Activated CD4-positive, alpha-beta memory T cell treated with anti-CD3 and anti-CD28 coated beads, Interleukin-2, amount 10 ng/mL, durations not matched to agents 7 days and 5 days (primary cell): ENCODE results near the gene LRP8. TPM values are rescaled to one million over a fixed set of nuclear protein-coding genes. Genes with fewer than 3 reads are reported as not detected.

Experiments used
- CTCF ChIA-PET: fragments of 350-600 bp; sonication (Branson Sonifier 250); formaldehyde crosslinking; loops from one replicate; lab custom pipeline; 2021; ENCODE audit warnings: antibody characterized with exemption, inconsistent platforms; lab: Charles Lee
- POLR2A ChIA-PET: fragments of 350-600 bp; sonication (Branson Sonifier 250); formaldehyde crosslinking; loops from one replicate; lab custom pipeline; 2021; ENCODE audit warnings: antibody characterized with exemption; lab: Charles Lee
- DNase-seq: peaks from one replicate; pipeline ENCODE4 v3.0.0-alpha.2; 2020
- H3K27ac Mint-ChIP-seq: one replicate; pipeline ENCODE4 v1.8.0; 2021; ENCODE audit warnings: mild to moderate bottlenecking, mixed read lengths
- H3K27me3 Mint-ChIP-seq: one replicate; pipeline ENCODE4 v1.8.0; 2021; ENCODE audit warnings: mixed read lengths
- H3K36me3 Mint-ChIP-seq: one replicate; pipeline ENCODE4 v1.8.0; 2021; ENCODE audit warnings: low read depth, mixed read lengths
- H3K4me1 Mint-ChIP-seq: one replicate; pipeline ENCODE4 v1.8.0; 2021; ENCODE audit warnings: mixed read lengths
- H3K4me3 Mint-ChIP-seq: one replicate; pipeline ENCODE4 v1.8.0; 2021; ENCODE audit warnings: mild to moderate bottlenecking, mixed read lengths
- H3K9me3 Mint-ChIP-seq: one replicate; pipeline ENCODE4 v1.8.0; 2021; ENCODE audit warnings: mixed read lengths
- total RNA-seq, 2 experiments: library from RNA; stranded (reverse); gene quantifications; one replicate each; pipeline ENCODE4 v1.2.3, GENCODE V29; 2021

LRP8 gene
- 10 to 100 TPM; 51.5 to 52.7 TPM for total RNA-seq

DNA sequence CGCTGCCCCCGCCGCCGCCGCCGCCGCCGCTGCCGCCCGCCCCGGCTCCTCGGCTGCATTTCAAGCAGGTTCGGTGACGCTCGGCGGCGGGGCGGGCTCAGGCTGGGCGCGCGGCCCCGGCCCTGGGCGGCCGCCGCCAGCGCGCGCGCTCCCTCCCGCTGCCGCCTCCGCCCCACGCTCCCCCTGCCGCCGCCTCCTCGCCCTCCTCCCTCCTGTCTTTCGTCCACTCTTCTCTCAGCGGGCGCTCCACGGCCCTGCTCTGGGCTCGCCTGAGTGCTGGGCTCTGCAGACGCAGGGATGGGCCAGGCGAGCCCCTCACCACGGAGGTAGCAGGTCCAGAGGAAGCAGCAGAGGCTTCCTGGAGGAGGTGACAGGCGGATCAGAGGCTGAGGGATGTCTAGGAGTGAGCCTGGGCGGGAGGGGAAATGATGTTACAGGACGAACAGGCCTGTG is at the start of gene LRP8:
LRP8 (minus strand) TSS at position 62 of the 453 bp plus-strand sequence. CDS start 158 bp downstream, outside the sequence.
- peaks cover 34% of the 10 kb centered on the region for H3K36me3 Mint-ChIP-seq
- peak within 1 kb of the TSS; percentile 99 for H3K4me3 Mint-ChIP-seq
- POLR2A ChIA-PET: interaction anchor here (2.3 to 4.2 kb wide), 5 partner anchors 33 to 924 kb away, joined by 7 to 42 read pairs (median 30); partner anchors contain the start of genes ORC1 and PRPF38A
- H3K27ac Mint-ChIP-seq: peak within 1 kb of the TSS; percentile 96
- H3K9me3 Mint-ChIP-seq: no peaks in the 10 kb centered on the region
- peak; percentile 85 for DNase-seq
- CTCF ChIA-PET: interaction anchor here (2.4 kb wide), 1 partner anchor 40 kb away, joined by 10 read pairs; no protein-coding TSS in a partner anchor
- H3K27me3 Mint-ChIP-seq: no peaks in the 10 kb centered on the region
- peaks cover 46% of the 10 kb centered on the region for H3K4me1 Mint-ChIP-seq

GRCh38 chr1:53377438-53377841 is 49.6 kb upstream of the LRP8 start:
- H3K4me3 Mint-ChIP-seq: no peak overlapping the region

GRCh38 chr1:53376742-53377437 is 49.0 kb upstream of the LRP8 start:
- H3K4me3 Mint-ChIP-seq: no peak overlapping the region
- CTCF ChIA-PET: interaction anchor here (1.4 kb wide), 1 partner anchor 16 kb away, joined by 3 read pairs; no protein-coding TSS in a partner anchor
- no peaks in the 10 kb centered on the region for H3K36me3 Mint-ChIP-seq
- H3K27me3 Mint-ChIP-seq: peaks cover 13% of the 10 kb centered on the region
- no peak overlapping the region for H3K27ac Mint-ChIP-seq
- no peaks in the 10 kb centered on the region for H3K9me3 Mint-ChIP-seq
- POLR2A ChIA-PET: interaction anchor here (1.3 kb wide), 1 partner anchor 9 kb away, joined by 6 read pairs; no protein-coding TSS in a partner anchor
- DNase-seq: no peak
- no peaks in the 10 kb centered on the region for H3K4me1 Mint-ChIP-seq

More at GRCh38 chr1:53377438-53377841, 49.6 kb upstream of the LRP8 start:
- H3K9me3 Mint-ChIP-seq: no peaks in the 10 kb centered on the region
- ChIA-PET CTCF (interaction anchor here (1.4 kb wide), 1 partner anchor 16 kb away, joined by 3 read pairs; no protein-coding TSS in a partner anchor), POLR2A (interaction anchor here (1.3 kb wide), 1 partner anchor 9 kb away, joined by 6 read pairs; no protein-coding TSS in a partner anchor)
- H3K36me3 Mint-ChIP-seq: no peaks in the 10 kb centered on the region
- no peaks in the 10 kb centered on the region for H3K4me1 Mint-ChIP-seq
- no peak overlapping the region for H3K27ac Mint-ChIP-seq
- no peak for DNase-seq
- peaks cover 16% of the 10 kb centered on the region for H3K27me3 Mint-ChIP-seq

GRCh38 chr1:53376041-53376461 is 48.2 kb upstream of the LRP8 start:
- H3K27me3 Mint-ChIP-seq: peaks cover 6% of the 10 kb centered on the region
- DNase-seq: no peak
- H3K36me3 Mint-ChIP-seq: no peaks in the 10 kb centered on the region
- no peaks in the 10 kb centered on the region for H3K4me1 Mint-ChIP-seq
- no peak overlapping the region for H3K27ac Mint-ChIP-seq
- no peak overlapping the region for H3K4me3 Mint-ChIP-seq
- ChIA-PET POLR2A (no interaction called here), CTCF (no interaction called here)
- H3K9me3 Mint-ChIP-seq: no peaks in the 10 kb centered on the region

DNA sequence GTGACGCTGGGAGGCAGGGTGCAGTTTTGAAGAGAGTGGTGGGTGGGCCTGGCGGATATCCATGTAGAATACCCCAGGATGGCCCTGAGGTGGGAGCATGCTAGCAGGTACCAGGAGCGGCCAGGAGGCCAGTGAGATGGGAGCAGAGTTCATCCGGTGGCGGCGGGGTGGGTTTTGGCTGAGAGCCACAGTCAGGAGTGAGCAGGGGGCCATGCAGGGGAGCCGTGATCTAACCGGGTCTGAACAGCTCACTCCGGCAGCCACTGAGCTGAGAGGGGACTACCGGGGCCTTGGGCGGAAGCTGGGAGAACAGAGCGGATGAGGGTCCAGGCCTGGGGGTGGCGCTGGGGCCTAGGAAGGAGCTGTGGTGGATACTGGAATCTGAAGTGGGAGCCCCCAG is 47.6 kb upstream of the LRP8 start:
- DNase-seq: no peak
- POLR2A ChIA-PET: no interaction called here
- no peaks in the 10 kb centered on the region for H3K4me1 Mint-ChIP-seq
- no peak overlapping the region for H3K4me3 Mint-ChIP-seq
- H3K36me3 Mint-ChIP-seq: no peaks in the 10 kb centered on the region
- H3K9me3 Mint-ChIP-seq: no peaks in the 10 kb centered on the region
- peaks cover 4% of the 10 kb centered on the region for H3K27me3 Mint-ChIP-seq
- H3K27ac Mint-ChIP-seq: no peak overlapping the region
- CTCF ChIA-PET: no interaction called here

GRCh38 chr1:53373246-53373645 is 45.4 kb upstream of the LRP8 start:
- Mint-ChIP-seq H3K27me3 (no peaks in the 10 kb centered on the region), H3K9me3 (no peaks in the 10 kb centered on the region), H3K27ac (no peak overlapping the region), H3K4me3 (no peak overlapping the region), H3K36me3 (no peaks in the 10 kb centered on the region), H3K4me1 (peaks cover 8% of the 10 kb centered on the region)
- no peak for DNase-seq
- POLR2A ChIA-PET: no interaction called here
- CTCF ChIA-PET: no interaction called here

GRCh38 chr1:53372501-53372951 is 44.7 kb upstream of the LRP8 start:
- DNase-seq: no peak
- ChIA-PET POLR2A (no interaction called here), CTCF (interaction anchor here (1.6 kb wide), 1 partner anchor 21 kb away, joined by 3 read pairs; no protein-coding TSS in a partner anchor)
- Mint-ChIP-seq H3K4me3 (no peak overlapping the region), H3K36me3 (no peaks in the 10 kb centered on the region), H3K27me3 (no peaks in the 10 kb centered on the region), H3K4me1 (peaks cover 15% of the 10 kb centered on the region), H3K9me3 (no peaks in the 10 kb centered on the region), H3K27ac (no peak overlapping the region)

DNA sequence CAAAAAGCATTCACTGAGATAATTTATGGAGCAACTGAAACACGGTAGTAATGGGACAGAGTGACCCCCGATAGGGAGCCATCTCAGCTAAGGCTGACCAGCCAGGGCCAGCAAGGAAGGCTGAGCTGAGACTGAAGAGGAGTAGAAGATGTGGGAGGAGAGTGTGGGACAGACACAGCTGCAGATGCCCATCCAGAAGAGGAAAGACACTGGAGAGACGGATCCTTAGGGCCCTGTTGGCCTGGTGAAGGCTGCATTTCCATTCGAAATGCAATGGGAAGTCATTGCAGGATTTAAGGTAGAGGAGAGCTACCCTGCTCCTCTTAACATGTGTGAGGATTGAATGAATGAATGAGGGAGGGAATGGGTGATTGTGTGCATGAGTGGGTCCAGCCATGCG is 44.0 kb upstream of the LRP8 start:
- H3K9me3 Mint-ChIP-seq: no peaks in the 10 kb centered on the region
- H3K36me3 Mint-ChIP-seq: no peaks in the 10 kb centered on the region
- CTCF ChIA-PET: interaction anchor here (1.6 kb wide), 1 partner anchor 21 kb away, joined by 3 read pairs; no protein-coding TSS in a partner anchor
- no peaks in the 10 kb centered on the region for H3K27me3 Mint-ChIP-seq
- H3K4me3 Mint-ChIP-seq: no peak overlapping the region
- no peak overlapping the region for H3K27ac Mint-ChIP-seq
- DNase-seq: no peak
- H3K4me1 Mint-ChIP-seq: peaks cover 20% of the 10 kb centered on the region
- POLR2A ChIA-PET: no interaction called here

DNA sequence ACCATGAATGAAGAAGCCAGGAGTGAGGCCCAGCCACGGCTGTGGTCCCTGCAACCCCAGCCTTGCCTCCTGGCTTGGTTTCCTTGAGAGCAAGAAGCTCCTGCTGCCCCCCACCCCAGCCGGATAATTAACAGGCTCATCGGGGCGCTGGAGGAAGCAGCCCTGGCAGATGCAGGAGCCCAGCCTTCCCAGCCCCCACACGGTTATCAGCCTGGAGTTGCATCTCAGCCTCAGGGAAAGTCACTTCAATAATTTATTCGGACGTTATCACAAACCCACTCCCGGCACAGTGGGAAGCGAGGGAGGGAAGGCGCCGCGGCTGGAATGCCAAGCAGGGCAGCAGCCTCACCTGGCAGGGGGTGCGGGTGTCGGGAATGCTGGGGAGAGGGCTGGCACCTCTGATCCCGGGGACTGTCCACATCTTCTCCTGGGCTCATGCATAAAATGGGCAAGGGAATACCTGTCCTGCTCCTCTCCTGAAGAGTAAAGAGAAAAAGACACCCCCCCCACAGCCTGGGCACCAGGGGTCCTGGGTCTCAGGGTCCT is 43.3 kb upstream of the LRP8 start:
- Mint-ChIP-seq H3K4me3 (no peak overlapping the region), H3K27me3 (no peaks in the 10 kb centered on the region), H3K9me3 (no peaks in the 10 kb centered on the region), H3K36me3 (no peaks in the 10 kb centered on the region), H3K27ac (no peak overlapping the region), H3K4me1 (peaks cover 20% of the 10 kb centered on the region)
- CTCF ChIA-PET: interaction anchor here (1.6 kb wide), 1 partner anchor 22 kb away, joined by 3 read pairs; no protein-coding TSS in a partner anchor
- no peak for DNase-seq
- POLR2A ChIA-PET: no interaction called here

GRCh38 chr1:53370369-53370961 is 42.6 kb upstream of the LRP8 start:
- no peaks in the 10 kb centered on the region for H3K27me3 Mint-ChIP-seq
- POLR2A ChIA-PET: interaction anchor here (1.4 kb wide), 1 partner anchor 46 kb away, joined by 3 read pairs; no protein-coding TSS in a partner anchor
- no peaks in the 10 kb centered on the region for H3K9me3 Mint-ChIP-seq
- no peaks in the 10 kb centered on the region for H3K36me3 Mint-ChIP-seq
- CTCF ChIA-PET: no interaction called here
- no peak overlapping the region for H3K27ac Mint-ChIP-seq
- H3K4me1 Mint-ChIP-seq: peaks cover 20% of the 10 kb centered on the region
- H3K4me3 Mint-ChIP-seq: no peak overlapping the region
- no peak for DNase-seq

- Mint-ChIP-seq H3K27me3 (no peaks in the 10 kb centered on the region), H3K27ac (no peak overlapping the region), H3K9me3 (no peaks in the 10 kb centered on the region), H3K4me1 (peaks cover 20% of the 10 kb centered on the region), H3K36me3 (no peaks in the 10 kb centered on the region), H3K4me3 (no peak overlapping the region)
- ChIA-PET POLR2A (interaction anchor here (1.0 to 1.4 kb wide), 2 partner anchors 33 to 46 kb away, joined by 3 read pairs; no protein-coding TSS in a partner anchor), CTCF (interaction anchor here (1.0 kb wide), 1 partner anchor 91 kb away, joined by 4 read pairs; no protein-coding TSS in a partner anchor)
- DNase-seq: no peak
Measured at GRCh38 chr1:53369761-53370160, 41.9 kb upstream of the LRP8 start.

DNA sequence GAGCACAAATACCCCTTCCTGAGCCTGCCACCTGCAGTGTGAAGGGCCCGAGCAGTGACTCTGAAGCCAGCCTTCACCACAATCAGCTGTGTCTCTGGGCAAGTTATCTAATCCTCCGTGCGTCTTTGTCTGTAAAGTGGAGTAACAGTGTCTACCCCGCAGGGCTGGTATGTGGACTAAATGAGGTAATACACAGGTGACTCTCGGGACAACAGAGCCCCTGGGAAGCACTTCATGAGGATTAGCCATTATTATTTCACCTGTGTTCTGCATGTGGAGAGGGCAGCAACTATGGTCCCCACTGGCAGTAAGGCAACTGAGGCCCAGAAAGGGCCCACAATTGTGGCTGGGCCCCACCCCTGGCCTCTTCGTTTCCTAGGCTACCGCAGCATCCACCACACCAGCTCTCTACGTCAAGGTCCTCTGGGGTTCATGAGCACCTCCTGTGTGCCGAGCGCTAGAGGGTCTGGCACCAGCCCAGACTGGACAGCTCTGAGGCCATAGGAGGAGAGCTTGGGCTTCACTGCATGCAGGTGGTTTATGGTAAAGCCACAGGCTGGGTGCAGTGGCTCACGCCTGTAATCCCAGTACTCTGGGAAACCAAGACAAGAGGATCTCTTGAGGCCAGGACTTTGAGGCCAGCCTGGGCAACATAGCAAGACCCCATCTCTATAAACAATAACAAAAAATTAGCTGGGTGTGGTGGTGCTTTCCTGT is 41.3 kb upstream of the LRP8 start:
- CTCF ChIA-PET: interaction anchor here (1.0 to 2.4 kb wide), 2 partner anchors 24 to 91 kb away, joined by 4 to 12 read pairs; no protein-coding TSS in a partner anchor
- Mint-ChIP-seq H3K27ac (no peak overlapping the region), H3K36me3 (no peaks in the 10 kb centered on the region), H3K27me3 (no peaks in the 10 kb centered on the region), H3K4me3 (no peak overlapping the region), H3K9me3 (no peaks in the 10 kb centered on the region), H3K4me1 (peaks cover 20% of the 10 kb centered on the region)
- POLR2A ChIA-PET: interaction anchor here (1.0 to 2.3 kb wide), 5 partner anchors 9 to 45 kb away, joined by 3 to 30 read pairs (median 6); partner anchors contain the start of gene LRP8
- DNase-seq: no peak
